ENCODE results near the gene STING1.
"Not testable (repeated sequence)": the region's sequence is repeated elsewhere in the genome, so short reads cannot be mapped to it uniquely, and the experiment has no call there.

The STING1 gene

GRCh38 chr5:139495638-139496435 lies 13.3 kb upstream of the STING1 start:
- Histone ChIP-seq H3K4me1 (ENCODE audit: control insufficient read depth, insufficient read depth, low read length, poor library complexity, severe bottlenecking) (peaks cover 6% of the 10 kb centered on the region), H3K36me3 (ENCODE audit: control insufficient read depth, insufficient read depth, low read length) (no peaks in the 10 kb centered on the region), H3K9me3 (ENCODE audit: control insufficient read depth, low read length) (no peaks in the 10 kb centered on the region), H3K27ac (ENCODE audit: low read depth, low read length, severe bottlenecking) (no peak overlapping the region), H3K4me3 (ENCODE audit: extremely low read depth, insufficient read depth, low read length, poor library complexity, severe bottlenecking) (no peak overlapping the region)
- WGBS, 2 experiments (ENCODE audit: insufficient coverage in 2 of 2), result no CpG with 5 or more reads among the region's 3 CpGs

- Histone ChIP-seq H3K27ac (ENCODE audit: low read depth, low read length, severe bottlenecking) (no peak overlapping the region), H3K9me3 (ENCODE audit: control insufficient read depth, low read length) (no peaks in the 10 kb centered on the region), H3K4me1 (ENCODE audit: control insufficient read depth, insufficient read depth, low read length, poor library complexity, severe bottlenecking) (peaks cover 6% of the 10 kb centered on the region), H3K4me3 (ENCODE audit: extremely low read depth, insufficient read depth, low read length, poor library complexity, severe bottlenecking) (no peak overlapping the region), H3K36me3 (ENCODE audit: control insufficient read depth, insufficient read depth, low read length) (no peaks in the 10 kb centered on the region)
Measured at GRCh38 chr5:139494832-139495231, 12.3 kb upstream of the STING1 start.

- H3K4me3 ChIP-seq (ENCODE audit: extremely low read depth, insufficient read depth, low read length, poor library complexity, severe bottlenecking), result no peak overlapping the region
- 100% methylated on average over 2 of the region's 3 CpGs for WGBS, 2 experiments (ENCODE audit: insufficient coverage in 2 of 2)
- peaks cover 6% of the 10 kb centered on the region for H3K4me1 ChIP-seq (ENCODE audit: control insufficient read depth, insufficient read depth, low read length, poor library complexity, severe bottlenecking)
- H3K9me3 ChIP-seq (ENCODE audit: control insufficient read depth, low read length), result no peaks in the 10 kb centered on the region
- no peaks in the 10 kb centered on the region for H3K36me3 ChIP-seq (ENCODE audit: control insufficient read depth, insufficient read depth, low read length)
- no peak overlapping the region for H3K27ac ChIP-seq (ENCODE audit: low read depth, low read length, severe bottlenecking)
Measured at GRCh38 chr5:139494256-139494655, 11.7 kb upstream of the STING1 start.

- Histone ChIP-seq H3K4me1 (ENCODE audit: control insufficient read depth, insufficient read depth, low read length, poor library complexity, severe bottlenecking) (peaks cover 6% of the 10 kb centered on the region), H3K36me3 (ENCODE audit: control insufficient read depth, insufficient read depth, low read length) (no peaks in the 10 kb centered on the region), H3K4me3 (ENCODE audit: extremely low read depth, insufficient read depth, low read length, poor library complexity, severe bottlenecking) (no peak overlapping the region), H3K27ac (ENCODE audit: low read depth, low read length, severe bottlenecking) (no peak overlapping the region), H3K9me3 (ENCODE audit: control insufficient read depth, low read length) (no peaks in the 10 kb centered on the region)
- 90 to 91% methylated on average over 4 of the region's 6 CpGs for WGBS, 2 experiments (ENCODE audit: insufficient coverage in 2 of 2)
Measured at GRCh38 chr5:139492700-139493192, 10.2 kb upstream of the STING1 start.

- Histone ChIP-seq H3K4me3 (ENCODE audit: extremely low read depth, insufficient read depth, low read length, poor library complexity, severe bottlenecking) (no peak overlapping the region), H3K36me3 (ENCODE audit: control insufficient read depth, insufficient read depth, low read length) (no peaks in the 10 kb centered on the region), H3K4me1 (ENCODE audit: control insufficient read depth, insufficient read depth, low read length, poor library complexity, severe bottlenecking) (no peaks in the 10 kb centered on the region), H3K27ac (ENCODE audit: low read depth, low read length, severe bottlenecking) (no peak overlapping the region), H3K9me3 (ENCODE audit: control insufficient read depth, low read length) (no peaks in the 10 kb centered on the region)
- WGBS, 2 experiments (ENCODE audit: insufficient coverage in 2 of 2), result 78 to 92% methylated on average over 2 of the region's 3 CpGs
Measured at GRCh38 chr5:139488260-139488659, 5.7 kb upstream of the STING1 start.

DNA sequence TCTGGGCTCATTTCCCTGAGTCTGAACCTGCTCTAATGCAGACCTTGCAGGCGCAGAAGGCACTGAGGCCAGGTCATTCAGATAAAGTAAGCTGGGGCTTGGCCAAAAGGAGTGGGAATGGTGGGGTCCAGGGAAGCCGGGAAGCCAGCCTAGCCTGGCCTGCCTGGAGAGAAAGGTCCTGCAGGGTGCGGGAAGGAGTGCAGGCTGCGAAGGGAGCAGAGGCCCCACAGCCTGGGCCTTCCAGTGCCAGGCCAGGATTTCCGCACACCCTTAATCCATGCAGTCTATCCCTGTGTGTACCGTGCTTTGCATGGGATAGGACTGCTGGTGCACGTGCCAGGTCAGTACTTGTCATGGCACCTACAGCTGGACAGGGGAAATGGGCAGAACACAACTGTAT lies 3.6 kb upstream of the STING1 start:
- Histone ChIP-seq H3K4me1 (ENCODE audit: control insufficient read depth, insufficient read depth, low read length, poor library complexity, severe bottlenecking) (no peaks in the 10 kb centered on the region), H3K36me3 (ENCODE audit: control insufficient read depth, insufficient read depth, low read length) (no peaks in the 10 kb centered on the region), H3K27ac (ENCODE audit: low read depth, low read length, severe bottlenecking) (no peak overlapping the region), H3K4me3 (ENCODE audit: extremely low read depth, insufficient read depth, low read length, poor library complexity, severe bottlenecking) (no peak overlapping the region), H3K9me3 (ENCODE audit: control insufficient read depth, low read length) (no peaks in the 10 kb centered on the region)
- WGBS, 2 experiments (ENCODE audit: insufficient coverage in 2 of 2), result 63 to 67% methylated on average over 6 to 7 of the region's 7 CpGs

DNA sequence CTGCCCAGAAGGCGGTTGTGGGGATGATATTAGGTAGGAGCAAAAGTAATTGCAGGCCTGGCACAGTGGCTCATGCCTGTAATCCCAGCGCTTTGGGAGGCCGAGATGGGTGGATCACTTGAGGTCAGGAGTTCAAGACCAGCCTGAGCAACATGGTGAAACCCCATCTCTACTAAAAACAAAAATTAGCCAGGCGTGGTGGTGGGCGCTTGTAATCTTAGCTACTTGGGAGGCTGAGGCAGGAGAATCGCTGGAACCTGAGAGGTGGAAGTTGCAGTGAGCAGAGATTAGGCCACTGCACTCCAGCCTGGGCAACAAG lies 291 bp upstream of the STING1 start:
- not testable (repeated sequence) for H3K27ac ChIP-seq (ENCODE audit: low read depth, low read length, severe bottlenecking); H3K9me3 ChIP-seq (ENCODE audit: control insufficient read depth, low read length); H3K36me3 ChIP-seq (ENCODE audit: control insufficient read depth, insufficient read depth, low read length); H3K4me1 ChIP-seq (ENCODE audit: control insufficient read depth, insufficient read depth, low read length, poor library complexity, severe bottlenecking); H3K4me3 ChIP-seq (ENCODE audit: extremely low read depth, insufficient read depth, low read length, poor library complexity, severe bottlenecking)
- 91 to 93% methylated on average over 4 to 5 of the region's 6 CpGs for WGBS, 2 experiments (ENCODE audit: insufficient coverage in 2 of 2)

- no peaks in the 10 kb centered on the region for H3K4me1 ChIP-seq (ENCODE audit: control insufficient read depth, insufficient read depth, low read length, poor library complexity, severe bottlenecking)
- no peak overlapping the region for H3K4me3 ChIP-seq (ENCODE audit: extremely low read depth, insufficient read depth, low read length, poor library complexity, severe bottlenecking)
- WGBS, 2 experiments (ENCODE audit: insufficient coverage in 2 of 2), result 85 to 88% methylated on average over 5 of the region's 5 CpGs
- no peaks in the 10 kb centered on the region for H3K36me3 ChIP-seq (ENCODE audit: control insufficient read depth, insufficient read depth, low read length)
- H3K9me3 ChIP-seq (ENCODE audit: control insufficient read depth, low read length), result no peaks in the 10 kb centered on the region
- H3K27ac ChIP-seq (ENCODE audit: low read depth, low read length, severe bottlenecking), result no peak overlapping the region
Measured at GRCh38 chr5:139481580-139482049, 943 bp downstream of the STING1 start.

DNA sequence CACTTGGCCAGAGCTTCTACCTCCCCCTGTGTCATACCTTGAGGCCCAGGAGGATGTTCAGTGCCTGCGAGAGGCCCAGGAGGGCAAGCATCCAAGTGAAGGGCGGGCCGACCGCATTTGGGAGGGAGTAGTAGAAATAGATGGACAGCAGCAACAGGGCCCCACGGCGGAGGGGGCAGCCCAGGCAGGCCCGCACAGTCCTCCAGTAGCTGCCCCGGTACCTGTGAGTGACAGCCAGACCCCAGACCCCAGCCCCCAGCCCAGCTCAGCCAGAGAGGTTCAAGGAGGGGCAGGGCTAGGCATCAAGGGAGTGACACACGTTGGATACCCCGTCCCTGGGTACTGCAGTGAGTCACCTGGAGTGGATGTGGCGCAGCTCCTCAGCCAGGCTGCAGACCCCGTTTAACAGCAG lies 1.4 kb downstream of the STING1 start:
- no peaks in the 10 kb centered on the region for H3K9me3 ChIP-seq (ENCODE audit: control insufficient read depth, low read length)
- no peaks in the 10 kb centered on the region for H3K36me3 ChIP-seq (ENCODE audit: control insufficient read depth, insufficient read depth, low read length)
- no peak overlapping the region for H3K27ac ChIP-seq (ENCODE audit: low read depth, low read length, severe bottlenecking)
- WGBS, 2 experiments (ENCODE audit: insufficient coverage in 2 of 2), result 96% methylated on average over 11 to 12 of the region's 12 CpGs
- no peak overlapping the region for H3K4me3 ChIP-seq (ENCODE audit: extremely low read depth, insufficient read depth, low read length, poor library complexity, severe bottlenecking)
- no peaks in the 10 kb centered on the region for H3K4me1 ChIP-seq (ENCODE audit: control insufficient read depth, insufficient read depth, low read length, poor library complexity, severe bottlenecking)

DNA sequence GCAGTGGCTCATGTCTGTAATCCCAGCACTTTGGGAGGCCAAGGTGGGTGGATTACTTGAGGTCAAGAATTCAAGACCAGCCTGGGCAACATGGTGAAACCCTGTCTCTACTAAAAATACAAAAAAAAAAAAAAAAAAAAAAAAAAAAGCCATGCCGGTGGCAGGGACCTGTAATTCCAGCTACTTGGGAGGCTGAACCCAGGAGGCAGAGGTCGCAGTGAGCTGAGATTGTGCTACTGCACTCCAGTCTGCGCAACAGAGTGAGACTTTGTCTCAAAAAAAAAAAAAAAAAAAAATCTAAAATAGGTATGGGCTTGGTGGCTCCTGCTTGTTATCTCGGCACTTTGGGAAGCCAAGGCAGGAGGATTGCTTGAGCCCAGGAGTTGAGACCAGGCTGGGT lies 2.8 kb downstream of the STING1 start:
- H3K27ac ChIP-seq (ENCODE audit: low read depth, low read length, severe bottlenecking); H3K9me3 ChIP-seq (ENCODE audit: control insufficient read depth, low read length); H3K36me3 ChIP-seq (ENCODE audit: control insufficient read depth, insufficient read depth, low read length); H3K4me3 ChIP-seq (ENCODE audit: extremely low read depth, insufficient read depth, low read length, poor library complexity, severe bottlenecking); H3K4me1 ChIP-seq (ENCODE audit: control insufficient read depth, insufficient read depth, low read length, poor library complexity, severe bottlenecking): not testable (repeated sequence)
- WGBS, 2 experiments (ENCODE audit: insufficient coverage in 2 of 2), result 100% methylated on average over 1 of the region's 4 CpGs; no CpG with 5 or more reads in 1 of the 2 experiments

DNA sequence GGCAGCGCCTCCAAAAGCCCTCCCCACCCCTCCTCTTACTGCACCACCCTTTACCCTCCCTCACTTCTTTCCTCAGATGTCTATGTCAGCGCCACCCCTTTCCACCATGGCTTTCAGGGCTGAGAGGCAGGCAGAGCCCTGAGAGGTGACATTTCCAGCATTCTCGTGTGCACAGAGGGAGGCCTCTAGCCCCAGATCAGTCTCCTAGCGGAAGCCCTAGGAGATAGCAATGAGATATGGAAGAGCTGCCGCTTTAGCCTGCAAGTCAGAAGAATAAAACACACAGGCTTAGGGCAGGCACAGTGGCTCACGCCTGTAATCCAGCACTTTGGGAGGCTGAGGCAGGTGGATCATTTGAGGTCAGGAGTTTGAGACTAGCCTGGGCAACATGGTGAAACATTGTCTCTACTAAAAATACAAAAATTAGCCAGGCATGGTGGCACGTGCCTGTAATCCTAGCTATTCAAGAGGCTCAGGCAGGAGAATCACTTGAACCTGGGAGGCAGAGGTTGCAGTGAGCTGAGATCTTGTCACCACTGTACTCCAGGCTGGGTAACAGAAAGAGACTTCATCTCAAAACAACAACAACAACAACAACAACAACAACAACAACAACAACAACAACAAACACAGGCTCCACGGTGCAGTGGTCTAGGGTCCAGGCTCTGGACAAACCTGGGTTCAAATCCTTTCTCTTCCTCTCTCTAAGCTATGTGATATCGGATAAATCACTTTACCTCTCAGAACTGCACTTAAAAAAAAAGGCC lies 3.7 kb downstream of the STING1 start:
- H3K36me3 ChIP-seq (ENCODE audit: control insufficient read depth, insufficient read depth, low read length); H3K27ac ChIP-seq (ENCODE audit: low read depth, low read length, severe bottlenecking); H3K9me3 ChIP-seq (ENCODE audit: control insufficient read depth, low read length); H3K4me3 ChIP-seq (ENCODE audit: extremely low read depth, insufficient read depth, low read length, poor library complexity, severe bottlenecking); H3K4me1 ChIP-seq (ENCODE audit: control insufficient read depth, insufficient read depth, low read length, poor library complexity, severe bottlenecking): not testable (repeated sequence)
- WGBS, 2 experiments (ENCODE audit: insufficient coverage in 2 of 2), result 78 to 85% methylated on average over 6 to 7 of the region's 9 CpGs
